ENCODE measurements around the gene PRKCA. TPM values are rescaled to one million over a fixed set of nuclear protein-coding genes. Genes with fewer than 3 reads are reported as not detected.

The PRKCA gene
- total and polyA plus RNA-seq, 2 of the 13 experiments (the other 11 are each of a cell fraction or from before 2014, with no cell fraction given) = 18.5 to 21.5 TPM

DNA sequence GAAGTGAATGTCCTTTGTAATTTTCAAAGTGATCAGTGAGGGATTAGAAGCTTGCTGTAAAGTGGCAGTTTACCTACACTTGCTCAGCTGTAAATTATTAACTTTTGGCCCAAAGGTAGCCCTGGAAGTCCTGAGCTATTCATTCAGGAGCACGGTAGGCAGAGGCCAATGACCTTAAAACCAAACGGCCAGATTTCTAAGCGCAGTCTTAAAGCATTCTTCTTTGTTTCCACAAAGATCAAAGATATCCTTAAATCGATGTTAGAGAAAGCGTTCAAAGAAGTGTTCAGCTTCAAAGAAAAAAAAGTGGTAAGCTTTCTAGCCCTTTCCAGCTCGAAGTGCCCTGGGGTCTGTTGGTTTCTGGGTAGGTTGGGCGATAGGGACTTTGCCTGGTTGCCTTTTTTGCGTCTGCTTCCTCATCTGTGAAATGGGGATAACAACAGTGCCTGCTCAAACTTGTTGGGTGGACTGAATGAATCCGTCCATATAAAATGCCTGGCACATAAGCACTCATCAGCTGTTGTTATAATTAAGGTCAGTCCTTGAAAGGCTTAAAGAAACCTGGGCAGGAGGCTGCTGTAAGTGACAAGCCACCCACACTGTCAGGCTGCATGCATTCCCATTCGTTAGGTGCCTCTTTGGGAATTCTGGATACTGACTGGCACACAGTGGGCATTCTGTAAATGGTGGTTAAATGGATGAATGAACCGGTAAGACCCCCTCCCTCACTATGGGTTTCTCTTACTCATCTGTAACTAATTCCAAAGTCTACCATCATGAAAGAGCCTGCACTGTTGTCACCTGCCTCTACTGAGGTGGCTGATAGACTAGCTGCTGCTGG, 113.2 kb downstream of the PRKCA start (continued):
- TF ChIP-seq DPF2 (CRISPR knock-in tag; IDR thresholded peaks at IDR 0.05; ENCODE audit: borderline replicate concordance, low read depth) = peak; percentile 89; the same call in 1 of the 2 replicates
- TF ChIP-seq, protein P1, sequence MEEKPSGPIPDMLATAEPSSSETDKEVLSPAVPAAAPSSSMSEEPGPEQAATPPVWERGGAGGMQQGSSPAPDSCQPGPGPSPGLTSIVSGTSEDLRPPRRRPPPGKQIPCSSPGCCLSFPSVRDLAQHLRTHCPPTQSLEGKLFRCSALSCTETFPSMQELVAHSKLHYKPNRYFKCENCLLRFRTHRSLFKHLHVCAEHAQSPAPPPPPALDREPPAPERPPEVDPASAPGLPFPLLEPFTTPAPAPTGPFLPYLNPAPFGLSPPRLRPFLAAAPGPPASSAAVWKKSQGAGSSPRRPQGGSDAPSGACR (CRISPR knock-in tag; IDR thresholded peaks at IDR 0.05) = 0 out of 2 replicates have a peak, but pooled peaks have one; percentile 60
- no peak for TF ChIP-seq ZNF160 (CRISPR knock-in tag; IDR thresholded peaks at IDR 0.05)
- no peak for TF ChIP-seq FOXA1 (IDR thresholded peaks at IDR 0.05)
- TF ChIP-seq FOXA1 (CRISPR knock-in tag; IDR thresholded peaks at IDR 0.05) = peak; percentile 62
- TF ChIP-seq, protein P2, sequence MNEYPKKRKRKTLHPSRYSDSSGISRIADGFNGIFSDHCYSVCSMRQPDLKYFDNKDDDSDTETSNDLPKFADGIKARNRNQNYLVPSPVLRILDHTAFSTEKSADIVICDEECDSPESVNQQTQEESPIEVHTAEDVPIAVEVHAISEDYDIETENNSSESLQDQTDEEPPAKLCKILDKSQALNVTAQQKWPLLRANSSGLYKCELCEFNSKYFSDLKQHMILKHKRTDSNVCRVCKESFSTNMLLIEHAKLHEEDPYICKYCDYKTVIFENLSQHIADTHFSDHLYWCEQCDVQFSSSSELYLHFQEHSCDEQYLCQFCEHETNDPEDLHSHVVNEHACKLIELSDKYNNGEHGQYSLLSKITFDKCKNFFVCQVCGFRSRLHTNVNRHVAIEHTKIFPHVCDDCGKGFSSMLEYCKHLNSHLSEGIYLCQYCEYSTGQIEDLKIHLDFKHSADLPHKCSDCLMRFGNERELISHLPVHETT (CRISPR knock-in tag; conservative IDR thresholded peaks at IDR 0.05) = 0 out of 2 replicates have a peak, but pooled peaks have one; percentile 47
- TF ChIP-seq ZSCAN31 (CRISPR knock-in tag; IDR thresholded peaks at IDR 0.05; ENCODE audit: low read depth) = no peak; the same call in 1 of the 2 replicates
- peak; percentile 44; the same call in 1 of the 2 replicates for TF ChIP-seq ZNF121 (CRISPR knock-in tag; IDR thresholded peaks at IDR 0.05)
- TF ChIP-seq ZC3H13 (CRISPR knock-in tag; IDR thresholded peaks at IDR 0.05) = no peak
- TF ChIP-seq NFIC (IDR thresholded peaks at IDR 0.05; ENCODE audit: low read length) = peak; percentile 98
- TF ChIP-seq SKI (IDR thresholded peaks at IDR 0.05; ENCODE audit: partially characterized antibody) = no peak
- peak; percentile 14 for TF ChIP-seq STAG1 (CRISPR knock-in tag; IDR thresholded peaks at IDR 0.05)
- TF ChIP-seq HMG20B (CRISPR knock-in tag; conservative IDR thresholded peaks at IDR 0.05) = peak; percentile 88
- peak; percentile 59 for TF ChIP-seq TARDBP (CRISPR knock-in tag; IDR thresholded peaks at IDR 0.05)
- TF ChIP-seq ZNF451 (CRISPR knock-in tag; IDR thresholded peaks at IDR 0.05) = no peak
- TF ChIP-seq ERF (CRISPR knock-in tag; IDR thresholded peaks at IDR 0.05) = peak; percentile 66
- TF ChIP-seq, protein P3, sequence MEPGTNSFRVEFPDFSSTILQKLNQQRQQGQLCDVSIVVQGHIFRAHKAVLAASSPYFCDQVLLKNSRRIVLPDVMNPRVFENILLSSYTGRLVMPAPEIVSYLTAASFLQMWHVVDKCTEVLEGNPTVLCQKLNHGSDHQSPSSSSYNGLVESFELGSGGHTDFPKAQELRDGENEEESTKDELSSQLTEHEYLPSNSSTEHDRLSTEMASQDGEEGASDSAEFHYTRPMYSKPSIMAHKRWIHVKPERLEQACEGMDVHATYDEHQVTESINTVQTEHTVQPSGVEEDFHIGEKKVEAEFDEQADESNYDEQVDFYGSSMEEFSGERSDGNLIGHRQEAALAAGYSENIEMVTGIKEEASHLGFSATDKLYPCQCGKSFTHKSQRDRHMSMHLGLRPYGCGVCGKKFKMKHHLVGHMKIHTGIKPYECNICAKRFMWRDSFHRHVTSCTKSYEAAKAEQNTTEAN (CRISPR knock-in tag; conservative IDR thresholded peaks at IDR 0.05) = peak; percentile 72; the same call in 1 of the 2 replicates
- peak; percentile 84 for TF ChIP-seq ZNF124 (CRISPR knock-in tag; IDR thresholded peaks at IDR 0.05)
- TF ChIP-seq, protein P4, sequence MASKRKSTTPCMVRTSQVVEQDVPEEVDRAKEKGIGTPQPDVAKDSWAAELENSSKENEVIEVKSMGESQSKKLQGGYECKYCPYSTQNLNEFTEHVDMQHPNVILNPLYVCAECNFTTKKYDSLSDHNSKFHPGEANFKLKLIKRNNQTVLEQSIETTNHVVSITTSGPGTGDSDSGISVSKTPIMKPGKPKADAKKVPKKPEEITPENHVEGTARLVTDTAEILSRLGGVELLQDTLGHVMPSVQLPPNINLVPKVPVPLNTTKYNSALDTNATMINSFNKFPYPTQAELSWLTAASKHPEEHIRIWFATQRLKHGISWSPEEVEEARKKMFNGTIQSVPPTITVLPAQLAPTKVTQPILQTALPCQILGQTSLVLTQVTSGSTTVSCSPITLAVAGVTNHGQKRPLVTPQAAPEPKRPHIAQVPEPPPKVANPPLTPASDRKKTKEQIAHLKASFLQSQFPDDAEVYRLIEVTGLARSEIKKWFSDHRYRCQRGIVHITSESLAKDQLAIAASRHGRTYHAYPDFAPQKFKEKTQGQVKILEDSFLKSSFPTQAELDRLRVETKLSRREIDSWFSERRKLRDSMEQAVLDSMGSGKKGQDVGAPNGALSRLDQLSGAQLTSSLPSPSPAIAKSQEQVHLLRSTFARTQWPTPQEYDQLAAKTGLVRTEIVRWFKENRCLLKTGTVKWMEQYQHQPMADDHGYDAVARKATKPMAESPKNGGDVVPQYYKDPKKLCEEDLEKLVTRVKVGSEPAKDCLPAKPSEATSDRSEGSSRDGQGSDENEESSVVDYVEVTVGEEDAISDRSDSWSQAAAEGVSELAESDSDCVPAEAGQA (IDR thresholded peaks at IDR 0.05; ENCODE audit: low read depth) = peak; percentile 67
- TF ChIP-seq, protein P4 (CRISPR knock-in tag; IDR thresholded peaks at IDR 0.05; ENCODE audit: borderline replicate concordance) = no peak
- 0 out of 2 replicates have a peak, but pooled peaks have one; percentile 12 for TF ChIP-seq MZF1 (CRISPR knock-in tag; IDR thresholded peaks at IDR 0.05; ENCODE audit: borderline replicate concordance)

Data from HepG2 (cell line).